PFSK-1 (cell line): ENCODE results near the gene PALD1.

Source experiments
- FOXP2 ChIP-seq: optimal IDR thresholded peaks from 2 replicates; pipeline ENCODE3; 2011; ENCODE audit warnings: borderline replicate concordance, control low read depth, inconsistent platforms; ENCODE audit not compliant: insufficient read depth; ENCODE audit errors: extremely low read length, extremely low read depth
- POLR2AphosphoS5 ChIP-seq: IDR thresholded peaks from 2 replicates; pipeline ENCODE4 v1.6.1; 2012; ENCODE audit warnings: low read depth, mild to moderate bottlenecking, control low read depth, low read length, moderate library complexity
- SIN3A ChIP-seq: IDR thresholded peaks from 2 replicates; pipeline ENCODE4 v1.6.1; 2012; ENCODE audit warnings: mild to moderate bottlenecking, low read length, moderate library complexity, borderline replicate concordance; ENCODE audit not compliant: insufficient read depth
- TAF1 ChIP-seq: IDR thresholded peaks from 2 replicates; pipeline ENCODE4 v1.6.1; 2012; ENCODE audit warnings: low read length, control low read depth, borderline replicate concordance; ENCODE audit not compliant: insufficient read depth
- TF ChIP-seq, protein P1 (sequence below), 2 experiments: IDR thresholded peaks; 2 replicates each; pipeline versions ENCODE4 v1.6.1 to v1.8.0; 2011 to 2012; ENCODE audit warnings: low read depth in 2 of 2, low read length in 2 of 2, control low read depth in 1 of 2, inconsistent platforms in 1 of 2, mild to moderate bottlenecking in 1 of 2, moderate library complexity in 1 of 2; ENCODE audit not compliant: insufficient read depth in 1 of 2

The PALD1 gene

GRCh38 chr10:70585578-70586169 is 107.1 kb downstream of the PALD1 start:
- TF ChIP-seq FOXP2 (no peak), SIN3A (no peak), TAF1 (no peak), POLR2AphosphoS5 (no peak)
- TF ChIP-seq, protein P1, sequence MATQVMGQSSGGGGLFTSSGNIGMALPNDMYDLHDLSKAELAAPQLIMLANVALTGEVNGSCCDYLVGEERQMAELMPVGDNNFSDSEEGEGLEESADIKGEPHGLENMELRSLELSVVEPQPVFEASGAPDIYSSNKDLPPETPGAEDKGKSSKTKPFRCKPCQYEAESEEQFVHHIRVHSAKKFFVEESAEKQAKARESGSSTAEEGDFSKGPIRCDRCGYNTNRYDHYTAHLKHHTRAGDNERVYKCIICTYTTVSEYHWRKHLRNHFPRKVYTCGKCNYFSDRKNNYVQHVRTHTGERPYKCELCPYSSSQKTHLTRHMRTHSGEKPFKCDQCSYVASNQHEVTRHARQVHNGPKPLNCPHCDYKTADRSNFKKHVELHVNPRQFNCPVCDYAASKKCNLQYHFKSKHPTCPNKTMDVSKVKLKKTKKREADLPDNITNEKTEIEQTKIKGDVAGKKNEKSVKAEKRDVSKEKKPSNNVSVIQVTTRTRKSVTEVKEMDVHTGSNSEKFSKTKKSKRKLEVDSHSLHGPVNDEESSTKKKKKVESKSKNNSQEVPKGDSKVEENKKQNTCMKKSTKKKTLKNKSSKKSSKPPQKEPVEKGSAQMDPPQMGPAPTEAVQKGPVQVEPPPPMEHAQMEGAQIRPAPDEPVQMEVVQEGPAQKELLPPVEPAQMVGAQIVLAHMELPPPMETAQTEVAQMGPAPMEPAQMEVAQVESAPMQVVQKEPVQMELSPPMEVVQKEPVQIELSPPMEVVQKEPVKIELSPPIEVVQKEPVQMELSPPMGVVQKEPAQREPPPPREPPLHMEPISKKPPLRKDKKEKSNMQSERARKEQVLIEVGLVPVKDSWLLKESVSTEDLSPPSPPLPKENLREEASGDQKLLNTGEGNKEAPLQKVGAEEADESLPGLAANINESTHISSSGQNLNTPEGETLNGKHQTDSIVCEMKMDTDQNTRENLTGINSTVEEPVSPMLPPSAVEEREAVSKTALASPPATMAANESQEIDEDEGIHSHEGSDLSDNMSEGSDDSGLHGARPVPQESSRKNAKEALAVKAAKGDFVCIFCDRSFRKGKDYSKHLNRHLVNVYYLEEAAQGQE (IDR thresholded peaks at IDR 0.05; ENCODE audit: insufficient read depth in 1 of 2, low read depth in 2 of 2, low read length in 2 of 2), result no peak

- TF ChIP-seq SIN3A (no peak), TAF1 (no peak), POLR2AphosphoS5 (no peak), FOXP2 (no peak)
- TF ChIP-seq, protein P1 (IDR thresholded peaks at IDR 0.05; ENCODE audit: insufficient read depth in 1 of 2, low read depth in 2 of 2, low read length in 2 of 2), result no peak
Measured at GRCh38 chr10:70586348-70586930, 107.9 kb downstream of the PALD1 start.

DNA sequence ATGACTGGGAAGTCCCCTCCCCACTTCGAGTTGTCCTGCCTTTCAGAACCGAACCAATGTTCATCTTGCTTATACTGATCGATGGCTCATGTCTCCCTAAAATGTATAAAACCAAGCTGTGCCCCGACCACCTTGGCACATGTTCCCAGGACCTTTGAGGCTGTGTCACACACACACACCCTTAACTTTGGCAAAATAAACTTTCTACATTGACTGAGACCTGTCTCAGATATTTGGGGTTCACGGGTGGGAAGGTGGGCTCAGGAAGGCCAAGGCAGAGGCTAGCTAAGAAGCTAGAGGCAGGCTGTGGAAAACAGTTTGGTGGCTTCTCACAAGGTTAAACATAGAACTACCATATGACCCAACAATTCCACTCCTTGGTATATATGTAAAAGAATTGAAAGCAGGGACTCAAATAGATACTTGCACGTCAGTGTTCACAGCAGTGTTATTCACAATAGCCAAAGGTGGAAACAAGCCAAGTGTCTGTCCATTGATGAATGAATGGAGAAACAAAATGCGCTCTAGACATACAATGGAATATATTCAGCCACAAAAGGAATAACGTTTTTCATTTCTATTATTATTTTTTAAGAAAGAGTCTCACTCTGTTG is 108.6 kb downstream of the PALD1 start:
- TF ChIP-seq POLR2AphosphoS5 (no peak), SIN3A (no peak), FOXP2 (no peak)
- TF ChIP-seq, protein P1 (IDR thresholded peaks at IDR 0.05; ENCODE audit: insufficient read depth in 1 of 2, low read depth in 2 of 2, low read length in 2 of 2), result no peak

GRCh38 chr10:70588255-70588654 is 109.7 kb downstream of the PALD1 start:
- TF ChIP-seq POLR2AphosphoS5, result no peak
- TF ChIP-seq, protein P1 (IDR thresholded peaks at IDR 0.05; ENCODE audit: insufficient read depth in 1 of 2, low read depth in 2 of 2, low read length in 2 of 2), result no peak
- TF ChIP-seq TAF1, result no peak
- TF ChIP-seq FOXP2, result no peak
- no peak for TF ChIP-seq SIN3A
